B cell (primary cell): ENCODE data around the gene ARHGAP19. TPM values are rescaled to one million over a fixed set of nuclear protein-coding genes. Genes with fewer than 3 reads are reported as not detected.

Source experiments
- ATAC-seq: fragments of 200-7000 bp; cut with Tn5 transposase; one replicate; pipeline ENCODE4 v1.10.0; 2021; ENCODE audit warnings: low read depth, mild to moderate bottlenecking, moderate number of reproducible peaks, moderate library complexity
- CTCF ChIA-PET: fragments of 350-600 bp; sonication (Branson Sonifier 250); formaldehyde crosslinking; loops from one replicate; lab custom pipeline; 2021; ENCODE audit warnings: antibody characterized with exemption, inconsistent platforms; lab: Charles Lee
- POLR2A ChIA-PET: fragments of 350-600 bp; sonication (Branson Sonifier 250); formaldehyde crosslinking; loops from one replicate; lab custom pipeline; 2021; ENCODE audit warnings: antibody characterized with exemption; lab: Charles Lee
- DNase-seq: peaks from one replicate; pipeline ENCODE4 v3.0.0; 2013
- H2AFZ ChIP-seq: 2 replicates; pipeline ENCODE4 v1.6.1; 2012; ENCODE audit warnings: mild to moderate bottlenecking, low read depth, low read length; ENCODE audit not compliant: insufficient read depth, poor library complexity, severe bottlenecking
- H3K27ac ChIP-seq, 2 donors: 1 replicate in 1 of 2; 2 replicates in 1 of 2; pipeline ENCODE4 v1.5.1; 2012 to 2013; ENCODE audit warnings: low read length in 2 of 2, mild to moderate bottlenecking in 2 of 2, moderate library complexity in 1 of 2
- H3K27me3 ChIP-seq, 4 experiments: fragments of 200-600 bp in 1 of 4; sonication (generic) in 1 of 4; replicated peaks in 1 of 4; 1 replicate in 2 of 4; 2 replicates in 2 of 4; pipeline versions ENCODE4 v1.6.1 to v1.7.0; 2013 to 2016; ENCODE audit warnings: low read length in 3 of 4, mild to moderate bottlenecking in 2 of 4, mixed read lengths in 1 of 4, moderate library complexity in 1 of 4; ENCODE audit not compliant: insufficient read depth in 4 of 4, control insufficient read depth in 3 of 4; ENCODE audit errors: control extremely low read depth in 1 of 4
- H3K36me3 ChIP-seq, 2 experiments: replicated peaks in 1 of 2; 1 replicate in 1 of 2; 2 replicates in 1 of 2; pipeline versions ENCODE4 v1.6.1 to v1.7.1; 2013; ENCODE audit warnings: low read length in 1 of 2; ENCODE audit not compliant: insufficient read depth in 2 of 2, control insufficient read depth in 1 of 2; ENCODE audit errors: control extremely low read depth in 1 of 2, extremely low read depth in 1 of 2
- H3K4me1 ChIP-seq, 2 donors: fragments of 200-600 bp in 1 of 2; sonication (generic) in 1 of 2; 1 replicate in 1 of 2; 2 replicates in 1 of 2; pipeline versions ENCODE4 v1.5.1 to v1.6.1; 2013 to 2017; ENCODE audit warnings: low read length in 2 of 2; ENCODE audit not compliant: control insufficient read depth in 2 of 2, insufficient read depth in 2 of 2
- H3K4me2 ChIP-seq: replicated peaks from 2 replicates; pipeline ENCODE3; 2012; ENCODE audit warnings: mild to moderate bottlenecking, low read depth, low read length; ENCODE audit not compliant: poor library complexity, severe bottlenecking
- H3K4me3 ChIP-seq, 5 experiments: fragments of 200-600 bp in 1 of 5; sonication (generic) in 1 of 5; 1 replicate in 3 of 5; 2 replicates in 2 of 5; pipeline versions ENCODE4 v1.5.1 to v1.7.0; 2011 to 2016; ENCODE audit warnings: low read length in 4 of 5, mild to moderate bottlenecking in 4 of 5, low read depth in 2 of 5, control low read depth in 1 of 5, moderate library complexity in 1 of 5; ENCODE audit not compliant: insufficient read depth in 1 of 5; ENCODE audit errors: control extremely low read depth in 1 of 5, extremely low read depth in 1 of 5
- H3K79me2 ChIP-seq: fragments of 200-600 bp; sonication (generic); one replicate; pipeline ENCODE4 v1.6.0; 2016; ENCODE audit warnings: low read length; ENCODE audit not compliant: control insufficient read depth, insufficient read depth
- H3K9ac ChIP-seq: fragments of 200-600 bp; sonication (generic); 2 replicates; pipeline ENCODE4 v1.6.1; 2017; ENCODE audit warnings: mild to moderate bottlenecking, low read length, moderate library complexity
- H3K9me3 ChIP-seq, 3 donors: one replicate each; pipeline versions ENCODE4 v1.6.1 to v1.7.1; 2013; ENCODE audit warnings: low read length in 2 of 3; ENCODE audit not compliant: control insufficient read depth in 2 of 3, insufficient read depth in 1 of 3; ENCODE audit errors: control extremely low read depth in 1 of 3
- H4K20me1 ChIP-seq: 2 replicates; pipeline ENCODE4 v1.6.0; 2012; ENCODE audit warnings: mild to moderate bottlenecking, low read length; ENCODE audit not compliant: insufficient read depth, control insufficient read depth, poor library complexity, severe bottlenecking
- H3K27ac Mint-ChIP-seq: one replicate; pipeline ENCODE4 v1.8.0; 2021; ENCODE audit warnings: mixed read lengths
- H3K27me3 Mint-ChIP-seq: one replicate; pipeline ENCODE4 v1.8.0; 2021; ENCODE audit warnings: mixed read lengths
- H3K4me1 Mint-ChIP-seq: one replicate; pipeline ENCODE4 v1.8.0; 2021; ENCODE audit warnings: mixed read lengths
- H3K4me3 Mint-ChIP-seq: one replicate; pipeline ENCODE4 v1.8.0; 2021; ENCODE audit warnings: mixed read lengths
- H3K9me3 Mint-ChIP-seq: one replicate; pipeline ENCODE4 v1.8.0; 2022; ENCODE audit warnings: mixed read lengths; ENCODE audit not compliant: insufficient read depth
- EZH2 ChIP-seq: IDR thresholded peaks from 2 replicates; pipeline ENCODE4 v1.6.1; 2012; ENCODE audit warnings: borderline replicate concordance, low read depth, mild to moderate bottlenecking, moderate library complexity, low read length; ENCODE audit not compliant: insufficient read depth, poor library complexity, severe bottlenecking
- WGBS: methylation state at CpG from one replicate; pipeline ENCODE4 v1.1.5; 2013; ENCODE audit warnings: missing lambda C conversion rate; ENCODE audit not compliant: insufficient coverage; 5-methylcytosine and 5-hydroxymethylcytosine counted together
- intact Hi-C: fragments of 100-400 bp; cut with micrococcal nuclease; formaldehyde crosslinking; loops from one replicate; pipeline ENCODE4 v1.10.0; 2022
- polyA plus RNA-seq: library from polyadenylated mRNA; depleted of rRNA; stranded (reverse); fragments of >200 nt; gene quantifications from 2 replicates; pipeline ENCODE4 v1.2.3, GENCODE V29; 2012
- total RNA-seq, 2 donors: library from RNA; stranded (reverse); fragments of 120-200 nt in 1 of 2; gene quantifications; 1 replicate in 1 of 2; 2 replicates in 1 of 2; pipeline versions ENCODE4 v1.2.3 to v1.2.4, GENCODE V29; 2013 to 2022
- TF ChIP-seq, protein P1 (sequence below): fragments of 200-600 bp; IDR thresholded peaks from one replicate; pipeline ENCODE4 v1.8.0; 2022; ENCODE audit warnings: antibody characterized with exemption, mild to moderate bottlenecking

Gene ARHGAP19
- total and polyA plus RNA-seq, 2 donors (not counting 1 experiment from before 2014, with no cell fraction given): 6.4 to 22.5 TPM

- no peak for ATAC-seq
Observed at GRCh38 chr10:97185326-97186058, 106.9 kb downstream of the ARHGAP19 start, which contains the start of gene SLIT1. Gene SLIT1, minus strand, starts transcription at chr10:97185959. Its CDS starts 285 bp downstream, at chr10:97185674.

GRCh38 chr10:97184971-97185325 is 107.5 kb downstream of the ARHGAP19 start:
- Histone ChIP-seq H3K27ac (no peak overlapping the region), H3K4me1 (peaks cover 13 to 17% of the 10 kb centered on the region in 2 donors), H3K36me3 (no peaks in the 10 kb centered on the region), H3K9ac (no peak overlapping the region), H2AFZ (no peak overlapping the region), H4K20me1 (no peaks in the 10 kb centered on the region), H3K4me2 (peak overlapping the region; percentile 67), H3K27me3 (peaks cover 0 to 63% (median 15%) of the 10 kb centered on the region in 4 experiments), H3K9me3 (peaks cover 0 to 2% (median 0%) of the 10 kb centered on the region in 3 donors), H3K4me3 (no peak overlapping the region), H3K79me2 (no peaks in the 10 kb centered on the region)
- Mint-ChIP-seq H3K4me1 (peaks cover 15% of the 10 kb centered on the region), H3K4me3 (peak overlapping the region; percentile 33), H3K27ac (no peak overlapping the region), H3K27me3 (peaks cover 65% of the 10 kb centered on the region), H3K9me3 (no peaks in the 10 kb centered on the region)
- POLR2A ChIA-PET: no interaction called here
- 27% methylated on average over 16 of the region's 17 CpGs for WGBS
- ATAC-seq (no peak), DNase-seq (no peak)
- CTCF ChIA-PET: interaction anchor here (2.4 kb wide), 1 partner anchor 12 kb away, joined by 7 read pairs; no protein-coding TSS in a partner anchor
- no peak for TF ChIP-seq EZH2
- TF ChIP-seq, protein P1, sequence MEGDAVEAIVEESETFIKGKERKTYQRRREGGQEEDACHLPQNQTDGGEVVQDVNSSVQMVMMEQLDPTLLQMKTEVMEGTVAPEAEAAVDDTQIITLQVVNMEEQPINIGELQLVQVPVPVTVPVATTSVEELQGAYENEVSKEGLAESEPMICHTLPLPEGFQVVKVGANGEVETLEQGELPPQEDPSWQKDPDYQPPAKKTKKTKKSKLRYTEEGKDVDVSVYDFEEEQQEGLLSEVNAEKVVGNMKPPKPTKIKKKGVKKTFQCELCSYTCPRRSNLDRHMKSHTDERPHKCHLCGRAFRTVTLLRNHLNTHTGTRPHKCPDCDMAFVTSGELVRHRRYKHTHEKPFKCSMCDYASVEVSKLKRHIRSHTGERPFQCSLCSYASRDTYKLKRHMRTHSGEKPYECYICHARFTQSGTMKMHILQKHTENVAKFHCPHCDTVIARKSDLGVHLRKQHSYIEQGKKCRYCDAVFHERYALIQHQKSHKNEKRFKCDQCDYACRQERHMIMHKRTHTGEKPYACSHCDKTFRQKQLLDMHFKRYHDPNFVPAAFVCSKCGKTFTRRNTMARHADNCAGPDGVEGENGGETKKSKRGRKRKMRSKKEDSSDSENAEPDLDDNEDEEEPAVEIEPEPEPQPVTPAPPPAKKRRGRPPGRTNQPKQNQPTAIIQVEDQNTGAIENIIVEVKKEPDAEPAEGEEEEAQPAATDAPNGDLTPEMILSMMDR: no peak
- intact Hi-C loops: no loop called here

More at GRCh38 chr10:97185326-97186058, 106.9 kb downstream of the ARHGAP19 start, which contains the start of gene SLIT1:
- Histone ChIP-seq H3K4me3 (peak within 1 kb of the TSS in 2 of 5 experiments; percentile 15 to 25), H3K4me1 (peaks cover 13 to 17% of the 10 kb centered on the region in 2 donors), H3K4me2 (peak within 1 kb of the TSS; percentile 67), H3K9me3 (peaks cover 0 to 2% (median 0%) of the 10 kb centered on the region in 3 donors), H3K9ac (no peak within 1 kb of the TSS), H3K27ac (no peak within 1 kb of the TSS), H3K79me2 (no peaks in the 10 kb centered on the region), H2AFZ (peak within 1 kb of the TSS; percentile 28), H3K36me3 (no peaks in the 10 kb centered on the region), H4K20me1 (no peaks in the 10 kb centered on the region), H3K27me3 (peaks cover 0 to 58% (median 14%) of the 10 kb centered on the region in 4 experiments)
- POLR2A ChIA-PET: no interaction called here
- Mint-ChIP-seq H3K9me3 (no peaks in the 10 kb centered on the region), H3K27me3 (peaks cover 64% of the 10 kb centered on the region), H3K4me1 (peaks cover 15% of the 10 kb centered on the region), H3K4me3 (peak within 1 kb of the TSS; percentile 71), H3K27ac (no peak within 1 kb of the TSS)
- DNase-seq: no peak
- no peak for TF ChIP-seq EZH2
- TF ChIP-seq, protein P1: no peak
- intact Hi-C loops: no loop called here
- CTCF ChIA-PET: interaction anchor here (2.4 kb wide), 1 partner anchor 11 kb away, joined by 7 read pairs; no protein-coding TSS in a partner anchor
- 1% methylated on average over 68 of the region's 74 CpGs for WGBS
